RPMI8226 (cell line): ENCODE data around the gene GPAT2.
"Not testable (repeated sequence)": the region's sequence is repeated elsewhere in the genome, so short reads cannot be mapped to it uniquely, and the experiment has no call there.

Source experiments
- DNase-seq: peaks from one replicate; pipeline ENCODE4 v3.0.0-alpha.2; 2015

Gene GPAT2

GRCh38 chr2:96064047-96064675, 29.4 kb upstream of the GPAT2 start:
- not testable (repeated sequence) for DNase-seq

DNA sequence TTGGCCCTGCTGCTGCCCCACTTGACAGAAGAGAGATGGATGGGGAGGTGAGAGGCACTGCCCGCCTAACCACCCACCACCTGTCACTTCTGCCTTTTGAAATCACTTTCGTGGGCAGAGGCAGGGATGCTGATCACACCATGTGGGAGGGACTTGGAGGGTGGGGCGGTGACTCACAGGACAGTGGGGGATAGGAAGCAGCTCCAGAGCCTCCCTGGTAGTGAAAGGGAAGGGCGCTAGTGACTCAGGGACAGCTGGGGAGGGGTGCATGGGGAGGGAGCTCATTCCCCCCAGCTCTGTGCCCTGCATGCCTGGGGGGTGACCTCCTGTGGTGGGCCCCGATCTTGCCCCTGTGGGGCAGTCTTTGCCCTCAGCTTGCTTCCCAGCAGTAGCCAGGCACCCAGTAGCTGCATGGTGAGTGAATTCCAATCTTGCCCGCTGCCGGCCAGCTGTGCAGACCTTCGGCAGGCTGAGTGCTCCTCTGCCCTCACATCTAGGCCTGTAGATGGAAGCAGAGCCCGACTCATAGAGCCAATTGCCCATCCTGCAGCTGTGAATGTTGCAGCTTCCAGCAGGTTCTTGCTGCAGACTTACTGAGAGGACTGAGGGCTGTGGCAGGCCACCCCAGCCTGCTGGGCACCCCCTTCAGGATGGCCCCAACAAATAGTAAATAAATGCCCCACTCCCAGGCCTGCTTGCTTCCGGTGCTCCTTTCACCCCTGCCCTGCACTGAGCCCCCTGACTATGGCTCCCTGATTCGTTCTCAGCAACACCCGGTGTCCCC, 28.6 kb upstream of the GPAT2 start:
- peak; percentile 64 for DNase-seq

GRCh38 chr2:96062483-96062882, 27.8 kb upstream of the GPAT2 start:
- DNase-seq: not testable (repeated sequence)

- not testable (repeated sequence) for DNase-seq
Measured at GRCh38 chr2:96061901-96062300, 27.2 kb upstream of the GPAT2 start.

- not testable (repeated sequence) for DNase-seq
Measured at GRCh38 chr2:96061197-96061817, 26.6 kb upstream of the GPAT2 start.

GRCh38 chr2:96060325-96060724, 25.6 kb upstream of the GPAT2 start:
- DNase-seq: not testable (repeated sequence)

GRCh38 chr2:96059443-96059842, 24.7 kb upstream of the GPAT2 start:
- not testable (repeated sequence) for DNase-seq

- not testable (repeated sequence) for DNase-seq
Measured at GRCh38 chr2:96055830-96056229, 21.1 kb upstream of the GPAT2 start.

DNA sequence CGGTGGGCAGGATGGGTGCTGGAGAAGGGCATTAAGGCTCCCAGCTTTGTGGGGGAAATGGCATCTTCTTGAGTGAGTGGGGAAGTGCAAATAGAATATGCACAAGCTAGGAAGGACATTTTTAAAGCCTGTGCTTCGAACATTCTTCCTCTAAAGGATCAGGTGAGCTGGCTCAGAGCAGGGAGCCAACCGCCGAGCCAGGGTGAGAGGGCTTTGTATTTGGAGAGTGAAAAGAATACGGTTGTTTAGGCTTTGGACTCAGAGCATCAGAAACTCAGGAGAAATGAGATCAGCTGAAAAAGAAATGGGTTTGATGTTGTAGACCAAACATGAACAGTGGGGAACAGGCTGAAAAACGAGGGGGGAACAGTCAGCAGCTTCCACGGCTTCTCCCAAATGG, 19.8 kb upstream of the GPAT2 start:
- DNase-seq: not testable (repeated sequence)

GRCh38 chr2:96053385-96053784, 18.7 kb upstream of the GPAT2 start:
- DNase-seq: not testable (repeated sequence)

DNA sequence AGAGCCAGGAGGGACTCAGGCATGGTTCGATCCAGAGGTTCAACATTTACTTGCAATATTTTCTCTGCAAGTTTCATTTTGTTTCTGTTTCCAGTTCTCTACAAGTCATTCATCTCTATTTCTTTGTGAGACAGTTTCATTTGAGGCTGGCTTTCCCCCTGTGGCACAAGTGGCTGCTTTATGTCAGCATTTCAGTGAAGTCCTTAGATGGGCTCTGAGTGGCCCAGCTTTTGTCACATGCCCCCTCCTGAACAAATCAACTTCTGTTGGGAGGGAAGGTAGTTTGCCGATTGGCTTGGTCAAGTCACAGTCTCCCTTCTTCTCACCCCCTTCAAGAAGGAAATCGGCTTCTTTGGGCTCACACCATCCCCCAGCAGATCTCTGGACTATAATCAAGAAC, 17.9 kb upstream of the GPAT2 start:
- not testable (repeated sequence) for DNase-seq

- DNase-seq: not testable (repeated sequence)
Measured at GRCh38 chr2:96049917-96050262, 15.2 kb upstream of the GPAT2 start.

DNA sequence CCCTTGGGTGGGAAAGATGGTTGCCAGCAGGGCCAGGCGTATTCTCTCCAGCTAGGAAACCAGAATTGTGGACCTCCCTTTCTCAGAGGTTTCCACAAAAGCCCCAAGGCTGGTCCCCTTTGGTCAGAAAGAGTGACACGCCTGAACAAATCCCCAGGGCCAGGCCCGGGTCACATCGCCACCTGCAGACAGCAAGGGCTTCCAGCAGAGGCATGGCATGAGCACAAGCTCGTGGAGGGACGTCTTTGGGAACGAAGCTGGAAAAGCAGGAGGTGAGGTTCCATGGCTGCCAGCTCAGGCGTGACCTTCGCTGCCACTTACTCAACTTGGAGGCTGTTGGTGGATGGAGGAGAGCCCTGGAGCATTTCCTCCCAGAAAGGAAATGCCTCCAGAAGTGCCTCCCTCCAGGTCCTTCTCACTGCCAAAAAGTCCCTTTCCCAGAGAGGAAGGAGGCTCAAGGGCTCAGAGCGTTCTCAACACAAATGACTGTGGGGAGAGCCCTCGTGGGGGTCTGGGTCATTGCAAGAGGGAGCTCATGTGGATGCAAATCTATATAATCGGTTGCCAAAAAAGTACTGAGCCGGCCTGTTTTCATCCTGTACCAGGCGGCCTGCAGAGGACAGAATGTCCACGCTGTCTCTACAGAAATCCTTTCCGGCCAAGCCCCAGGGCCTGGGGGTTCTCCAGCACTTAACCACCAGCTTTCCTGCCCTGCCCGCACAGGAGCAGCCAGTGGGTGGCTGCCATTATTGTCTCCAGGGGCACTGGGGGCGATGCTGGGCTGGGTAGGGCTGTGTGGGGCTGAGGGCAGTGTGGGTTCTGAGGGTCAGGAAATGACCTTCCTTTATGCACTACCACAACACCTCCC, 14.6 kb upstream of the GPAT2 start:
- not testable (repeated sequence) for DNase-seq

DNA sequence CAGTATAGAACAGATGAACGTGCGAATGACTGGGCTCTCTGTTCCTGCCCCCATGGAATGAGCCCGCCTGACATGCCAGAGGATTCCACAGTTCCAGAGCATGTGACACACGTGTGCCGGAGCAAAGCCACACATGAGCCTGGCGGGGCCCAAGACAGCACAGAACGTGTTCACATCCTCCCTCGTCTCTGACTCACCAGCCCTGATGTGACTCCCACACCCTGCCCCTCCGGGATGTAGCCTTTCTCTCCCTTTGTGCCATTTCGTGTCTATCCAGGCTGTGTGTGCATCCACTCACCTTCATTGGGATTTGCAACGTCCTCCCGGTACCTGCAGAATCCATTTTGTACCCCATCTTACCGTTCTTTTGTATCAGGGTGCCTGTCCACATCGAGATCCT, 838 bp upstream of the GPAT2 start:
- DNase-seq: not testable (repeated sequence)

DNA sequence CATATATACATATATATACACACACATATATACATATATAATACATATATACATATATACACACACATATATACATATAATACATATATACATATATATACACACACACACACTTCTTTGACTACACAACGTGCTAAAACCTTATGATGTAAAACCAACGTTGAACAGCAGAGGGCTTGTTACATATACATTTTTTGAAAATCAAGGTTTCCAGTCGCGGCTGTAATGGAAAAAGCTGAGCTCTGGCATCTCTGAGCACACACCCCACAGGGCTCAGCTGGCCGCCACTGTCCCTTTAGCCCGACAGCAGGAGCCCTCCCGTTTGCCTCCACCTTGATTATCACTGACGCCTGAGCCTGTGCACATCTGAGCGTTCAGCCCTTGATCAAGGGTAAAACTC, 719 bp downstream of the GPAT2 start:
- DNase-seq: not testable (repeated sequence)

GRCh38 chr2:96027725-96028325, 6.9 kb downstream of the GPAT2 start:
- not testable (repeated sequence) for DNase-seq

DNA sequence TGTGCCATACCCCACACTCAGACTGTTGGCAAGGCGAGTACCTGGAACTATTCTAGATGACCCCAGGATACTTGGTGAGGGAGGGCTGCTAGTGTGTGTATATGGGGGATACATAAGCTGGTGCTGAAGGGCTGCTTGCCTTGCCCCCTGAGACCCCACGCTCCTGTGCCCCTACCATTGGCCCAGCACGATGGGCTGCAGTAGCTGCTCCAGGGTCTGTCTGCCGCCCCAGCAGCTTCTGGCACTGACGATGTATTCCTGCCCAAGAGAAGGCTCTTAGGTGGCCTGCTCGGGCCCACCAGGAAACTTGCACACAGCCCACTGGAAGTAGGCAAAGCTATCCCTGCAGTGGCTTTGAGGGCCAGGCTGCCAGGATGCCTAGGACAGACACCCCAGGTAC, 9.0 kb downstream of the GPAT2 start:
- DNase-seq: not testable (repeated sequence)

- DNase-seq: no peak
Measured at GRCh38 chr2:96025194-96025492, 9.6 kb downstream of the GPAT2 start.

DNA sequence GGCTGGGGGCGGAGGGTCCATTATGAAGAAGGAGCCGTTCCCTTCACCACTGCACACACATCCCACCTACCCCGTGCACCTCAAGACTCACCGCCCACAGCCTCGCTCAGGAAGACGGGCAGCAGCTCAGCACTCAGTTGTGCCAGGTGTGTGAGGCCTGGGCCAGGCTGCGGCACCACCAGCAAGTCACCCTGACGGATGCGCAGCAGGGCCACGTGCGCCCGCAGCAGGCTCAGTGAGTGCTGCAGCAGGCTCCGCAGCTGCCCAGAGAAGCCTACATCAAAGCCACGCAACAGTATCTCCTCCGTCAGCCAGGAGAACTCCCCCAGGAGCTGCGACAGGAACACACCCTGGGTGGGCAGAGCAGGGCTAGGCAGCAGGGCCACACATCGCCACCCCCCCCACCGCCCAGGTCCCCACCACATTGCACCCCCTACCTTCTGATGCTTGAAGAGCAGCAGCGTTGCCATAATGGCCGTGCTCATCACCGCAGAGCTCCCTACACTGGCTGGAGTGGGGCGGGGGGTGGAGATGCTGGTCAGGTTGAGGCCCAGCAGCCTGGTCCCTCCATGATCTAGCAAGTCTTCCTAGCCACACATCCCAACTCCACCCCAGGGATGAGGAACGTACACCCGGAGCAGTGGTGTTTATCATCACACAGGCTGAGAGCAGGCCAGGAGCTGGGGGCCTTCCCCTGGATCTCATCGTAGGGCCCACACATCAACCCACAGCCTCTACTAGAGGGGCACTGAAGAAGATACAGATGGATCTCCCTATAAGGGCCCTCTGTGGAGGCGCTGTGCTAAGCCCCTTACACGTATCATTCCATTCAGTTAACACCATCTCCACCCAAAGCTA, 10.2 kb downstream of the GPAT2 start:
- DNase-seq: no peak

- not testable (repeated sequence) for DNase-seq
Measured at GRCh38 chr2:96023701-96024100, 11.0 kb downstream of the GPAT2 start.

DNA sequence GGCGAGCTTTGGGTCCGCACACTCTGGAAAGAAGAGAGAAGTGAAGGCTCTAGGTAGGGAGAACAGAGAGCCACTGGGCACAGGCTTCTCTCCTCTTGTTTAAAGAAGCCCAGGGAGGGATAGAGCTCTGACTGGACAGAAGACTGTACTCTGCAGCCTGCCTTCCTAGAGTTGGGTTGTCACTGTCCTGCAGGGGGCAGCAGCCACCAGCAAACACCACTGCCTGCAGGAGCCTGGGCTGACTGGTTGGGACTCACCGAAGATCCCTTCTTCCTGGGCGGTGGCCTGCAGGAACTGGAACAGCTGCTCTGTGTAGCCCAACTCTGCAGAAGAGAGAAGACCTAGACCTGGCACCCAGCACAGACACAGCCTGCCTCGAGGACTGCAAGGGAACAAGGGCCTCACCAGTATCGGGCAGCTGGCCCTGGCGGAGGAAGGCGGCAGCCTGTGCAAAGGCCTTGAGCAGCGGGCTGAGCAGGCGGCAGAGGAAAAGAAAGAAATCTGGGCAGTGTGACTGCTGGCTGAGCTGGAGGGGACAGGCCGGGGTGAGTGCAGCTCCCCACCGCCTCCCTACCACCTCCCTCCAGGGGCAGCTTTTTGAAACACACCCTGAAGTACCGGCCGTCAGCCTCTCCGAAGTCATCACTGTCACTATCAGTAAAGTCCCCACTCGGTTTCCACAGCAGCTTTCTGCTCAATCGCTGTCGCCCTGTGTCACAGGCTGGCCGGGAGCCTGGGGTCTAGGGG, 11.8 kb downstream of the GPAT2 start:
- peak; percentile 78 for DNase-seq
